HG02852 (cell line): ENCODE measurements around the gene INPP4B.

ENCODE experiments used
- ATAC-seq: cut with Tn5 transposase; IDR thresholded peaks from one replicate; pipeline ENCODE4 v1.9.1; 2021; ENCODE audit warnings: mild to moderate bottlenecking, moderate library complexity; ENCODE audit not compliant: unreplicated experiment

The INPP4B gene

GRCh38 chr4:142741995-142742394 lies 104.1 kb downstream of the INPP4B start:
- no peak for ATAC-seq

DNA sequence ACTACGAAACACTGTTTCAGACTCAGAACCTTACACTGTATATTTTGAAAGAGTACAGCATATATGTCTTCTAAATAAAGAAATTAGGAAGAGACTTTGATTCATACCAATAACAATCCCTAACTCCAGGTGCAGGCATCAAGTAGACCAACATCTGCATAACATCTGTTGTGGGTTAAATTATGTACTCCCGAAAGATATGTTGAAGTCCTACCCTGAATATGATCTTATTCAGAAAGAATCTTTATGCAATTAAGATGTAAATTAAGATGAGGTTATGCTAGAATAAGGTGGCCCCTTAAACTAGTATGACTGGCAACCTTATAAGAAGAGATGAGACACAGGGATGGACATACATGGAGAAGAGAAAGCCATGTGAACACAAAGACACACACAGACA lies 117.9 kb downstream of the INPP4B start:
- ATAC-seq: no peak

- no peak for ATAC-seq
Observed at GRCh38 chr4:142727149-142727548, 119.0 kb downstream of the INPP4B start.

DNA sequence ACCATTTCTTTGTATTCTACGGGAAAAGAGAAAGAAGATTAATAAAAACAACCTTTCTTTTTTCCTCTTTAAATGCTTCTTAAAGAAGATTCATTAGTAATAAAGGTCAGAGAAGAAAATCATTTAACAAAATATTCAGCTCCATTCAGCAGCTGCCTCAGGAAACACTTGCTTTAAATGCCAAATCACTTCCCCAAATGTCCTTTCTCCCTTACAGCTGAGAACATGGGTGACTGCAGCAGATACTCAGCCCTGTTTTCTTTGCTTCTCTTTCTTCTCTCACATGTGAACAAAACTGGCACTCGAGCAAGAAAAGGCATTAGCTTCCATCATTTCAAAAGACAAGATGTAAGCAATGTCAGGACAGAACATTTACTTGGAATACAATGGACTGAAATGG lies 120.2 kb downstream of the INPP4B start:
- no peak for ATAC-seq

GRCh38 chr4:142721187-142721586 lies 124.9 kb downstream of the INPP4B start:
- no peak for ATAC-seq

GRCh38 chr4:142719854-142720541 lies 126.1 kb downstream of the INPP4B start:
- no peak for ATAC-seq

- ATAC-seq: no peak
Observed at GRCh38 chr4:142718981-142719380, 127.1 kb downstream of the INPP4B start.

DNA sequence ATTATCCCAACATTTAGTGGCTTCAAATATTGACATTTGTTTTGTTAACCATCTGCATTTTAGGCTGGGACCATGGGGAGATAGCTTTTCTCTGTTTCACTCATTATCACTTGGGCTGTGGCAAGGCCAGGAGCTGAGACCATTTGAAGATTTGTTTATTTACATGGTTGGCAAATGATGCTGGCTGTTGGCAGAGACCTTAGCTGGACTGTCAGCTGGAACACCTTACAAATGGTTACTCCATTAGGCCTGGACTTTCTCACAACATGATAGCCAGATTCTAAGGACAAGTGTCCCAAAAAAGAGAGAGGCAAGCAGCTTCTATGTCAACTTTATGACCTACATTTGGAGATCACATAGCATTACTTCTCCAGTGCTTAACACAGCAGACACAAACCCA lies 130.4 kb downstream of the INPP4B start:
- no peak for ATAC-seq

DNA sequence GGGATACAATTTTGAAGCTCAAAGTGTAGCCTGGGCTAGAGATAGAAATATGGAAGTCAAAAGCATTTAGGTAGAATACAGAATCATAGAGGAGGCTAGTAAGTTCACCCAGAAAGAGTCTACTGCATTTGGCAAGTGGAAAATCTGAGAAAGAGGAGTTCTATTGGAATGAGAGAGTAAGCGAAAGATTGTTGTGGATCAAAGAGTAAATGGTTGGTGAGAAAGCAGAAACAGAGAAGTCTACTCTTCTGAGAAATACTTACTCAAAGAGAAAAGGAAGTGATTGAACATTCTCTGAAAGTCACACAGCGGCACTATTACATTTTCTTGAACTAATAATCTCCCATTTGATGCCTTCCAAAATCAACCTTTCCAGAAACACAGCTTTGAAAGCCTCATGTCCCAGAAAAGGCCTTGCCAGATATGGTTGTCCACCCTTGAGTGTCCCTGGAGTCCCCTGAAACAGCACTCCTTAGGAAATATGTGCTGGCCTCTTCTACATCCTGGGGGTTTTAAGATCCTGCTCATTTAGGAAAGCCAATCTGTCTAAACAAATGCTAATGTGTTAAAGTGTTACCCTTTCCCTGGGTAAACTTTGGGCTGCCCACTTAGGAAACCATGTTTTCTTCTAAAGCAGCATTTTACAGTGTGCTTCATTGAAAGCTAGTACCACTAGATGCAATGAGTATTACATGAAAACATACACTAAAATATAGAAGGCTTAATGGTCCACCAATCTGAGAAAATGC lies 132.6 kb downstream of the INPP4B start:
- ATAC-seq: no peak

DNA sequence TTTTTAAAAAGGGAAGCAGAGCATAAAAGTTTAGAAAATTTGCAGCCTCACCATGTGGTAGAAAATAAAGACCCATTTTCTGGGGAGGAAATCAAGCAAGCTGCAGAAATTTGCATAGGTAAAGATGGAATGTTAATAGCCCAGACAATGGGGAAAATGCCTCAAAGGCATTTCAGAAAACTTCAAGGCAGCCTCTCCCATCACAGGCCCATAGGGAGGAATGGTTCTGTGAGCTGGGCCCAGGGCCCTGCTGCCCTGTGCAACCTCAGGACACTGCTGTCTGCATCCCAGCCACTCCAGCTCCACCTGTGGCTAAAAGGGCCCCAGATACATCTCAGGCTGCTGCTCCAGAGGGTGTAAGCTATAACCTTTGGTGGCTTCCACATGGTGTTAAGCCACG lies 137.9 kb downstream of the INPP4B start:
- ATAC-seq: no peak

DNA sequence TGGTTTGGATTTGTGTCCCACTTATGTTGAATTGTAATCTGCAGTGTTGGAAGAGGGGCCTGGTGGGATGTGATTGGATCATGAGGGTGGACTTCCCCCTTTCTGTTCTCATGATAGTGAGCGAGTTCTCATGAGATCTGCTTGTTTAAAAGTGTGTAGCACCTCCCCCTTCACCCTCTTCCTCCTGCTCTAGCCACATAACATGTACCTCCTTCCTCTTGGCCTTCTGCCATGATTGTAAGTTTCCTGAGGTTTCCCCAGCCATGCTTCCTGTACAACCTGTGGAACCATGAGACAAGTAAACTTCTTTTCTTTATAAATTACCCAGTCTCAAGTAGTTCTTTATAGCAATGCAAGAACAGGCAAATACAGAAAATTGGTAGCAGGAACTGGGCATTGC lies 138.7 kb downstream of the INPP4B start:
- ATAC-seq: no peak

DNA sequence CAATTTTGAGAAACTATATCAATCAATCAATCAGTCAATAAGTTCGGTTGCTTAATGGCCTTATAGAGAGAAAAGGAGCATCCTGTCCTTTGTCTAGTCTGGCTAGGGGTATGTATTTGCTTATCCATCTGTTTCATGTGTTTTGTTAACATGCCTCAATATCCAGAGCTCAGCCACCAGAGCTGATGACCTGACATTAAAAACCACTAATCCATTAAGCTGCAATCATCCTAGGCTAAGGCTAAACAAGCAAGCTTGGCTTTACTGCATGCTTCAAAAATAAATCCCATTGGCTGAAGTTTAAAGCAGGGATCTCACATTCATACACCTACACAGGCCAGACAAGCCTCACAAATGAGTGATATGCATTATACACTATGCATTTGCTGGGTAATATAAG lies 139.7 kb downstream of the INPP4B start:
- no peak for ATAC-seq

GRCh38 chr4:142705820-142706219 lies 140.3 kb downstream of the INPP4B start:
- no peak for ATAC-seq

DNA sequence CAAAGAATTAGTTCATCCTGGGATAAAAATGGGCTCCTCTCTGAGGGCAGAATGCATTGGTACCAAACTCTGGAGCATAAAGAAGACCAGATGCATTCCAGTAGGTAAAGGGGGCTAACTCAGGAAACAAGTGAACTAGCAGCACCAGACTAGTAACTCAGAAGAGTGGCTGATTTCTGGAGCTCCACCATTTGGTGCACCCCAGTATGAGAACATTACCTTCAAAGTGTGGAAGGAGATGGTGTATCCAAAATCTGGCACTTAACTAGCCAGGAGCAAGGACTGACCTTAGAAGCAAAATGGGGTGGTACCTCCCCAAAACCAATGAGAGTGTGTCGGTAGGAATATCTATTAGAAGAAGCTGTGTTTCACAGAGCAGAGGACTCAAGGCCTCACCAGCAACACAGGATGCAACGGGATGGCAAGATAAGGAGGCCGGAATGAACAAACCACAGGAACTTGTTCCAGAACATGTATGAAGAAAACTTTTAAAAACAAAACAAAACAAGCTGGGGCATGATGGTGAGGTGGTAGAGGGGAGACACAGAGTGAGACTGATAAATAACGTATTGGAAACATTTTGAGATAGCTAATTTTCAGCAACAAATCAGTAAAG lies 142.3 kb downstream of the INPP4B start:
- no peak for ATAC-seq

DNA sequence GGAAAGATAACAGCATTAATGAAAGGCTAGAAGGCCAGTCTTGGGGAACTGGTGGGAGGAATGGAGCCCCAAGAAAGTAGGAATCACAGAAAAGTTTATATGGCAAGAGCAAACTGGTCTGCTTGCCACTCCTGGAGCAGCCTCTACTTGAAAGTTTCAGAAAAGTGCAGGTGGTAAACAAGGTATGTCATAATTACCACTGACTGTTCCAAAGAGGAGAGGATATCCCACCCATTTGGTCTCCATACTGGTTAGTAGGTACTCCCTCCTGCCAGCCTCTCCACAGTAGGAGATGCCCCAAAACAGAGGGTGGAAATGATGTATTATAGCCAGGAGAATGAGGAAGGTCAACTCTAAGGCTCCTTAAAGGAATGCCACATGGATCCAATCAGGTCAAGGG lies 145.1 kb downstream of the INPP4B start:
- no peak for ATAC-seq

DNA sequence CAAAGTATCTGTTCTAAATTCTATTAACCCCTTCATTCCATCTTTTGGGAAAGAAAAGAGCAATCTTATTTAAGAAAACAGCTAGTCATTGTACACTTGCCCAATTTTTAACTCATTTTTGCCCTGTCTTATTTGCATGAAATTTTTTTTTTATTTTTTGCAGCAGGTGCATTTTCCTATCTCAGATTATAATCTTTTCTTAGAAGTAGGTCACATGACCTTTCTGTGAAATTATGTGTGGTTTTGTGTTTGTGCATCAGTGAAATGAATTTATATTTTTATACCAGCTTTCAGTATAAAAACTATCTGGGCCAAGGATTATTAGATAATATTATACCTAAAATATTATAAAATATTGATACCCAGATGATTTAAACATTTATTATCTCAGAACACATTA lies 145.6 kb downstream of the INPP4B start:
- no peak for ATAC-seq

DNA sequence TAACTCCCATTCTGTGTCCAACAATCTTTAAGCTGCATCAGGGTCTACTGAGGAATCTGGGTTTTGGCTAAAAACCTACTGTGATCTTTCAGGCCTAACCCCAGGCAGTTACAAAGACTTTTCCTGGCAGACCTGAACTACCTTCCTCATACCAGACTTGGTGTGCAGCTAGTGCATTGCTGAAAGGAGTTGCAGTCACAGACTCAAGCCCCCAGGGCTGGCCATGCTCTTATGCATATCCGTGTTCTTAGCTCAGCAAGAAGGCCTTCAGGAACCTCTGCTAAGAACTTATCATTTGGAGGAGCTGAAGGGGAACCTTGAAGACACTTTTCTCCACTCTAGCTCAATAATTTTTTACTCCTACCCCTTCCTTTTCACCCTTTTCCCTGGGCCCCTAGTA lies 147.5 kb downstream of the INPP4B start:
- ATAC-seq: no peak

DNA sequence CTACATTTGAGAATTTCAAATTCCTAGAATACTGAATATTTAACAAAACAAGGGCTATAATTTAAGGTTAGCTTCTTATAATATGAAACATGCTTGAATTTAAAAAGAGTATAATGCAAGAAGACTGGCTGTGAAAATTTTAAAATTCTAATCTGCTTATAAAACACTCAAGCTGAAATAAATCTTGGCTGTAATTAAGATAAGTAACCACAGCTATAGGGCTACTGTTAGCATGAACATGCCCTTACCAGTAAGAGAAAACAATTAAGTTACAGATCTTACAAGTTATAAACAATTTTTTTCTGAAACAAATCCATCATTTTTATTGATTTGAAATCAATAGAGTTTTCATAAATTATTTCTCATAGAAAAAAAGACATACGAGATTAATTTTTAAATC lies 148.2 kb downstream of the INPP4B start:
- no peak for ATAC-seq

DNA sequence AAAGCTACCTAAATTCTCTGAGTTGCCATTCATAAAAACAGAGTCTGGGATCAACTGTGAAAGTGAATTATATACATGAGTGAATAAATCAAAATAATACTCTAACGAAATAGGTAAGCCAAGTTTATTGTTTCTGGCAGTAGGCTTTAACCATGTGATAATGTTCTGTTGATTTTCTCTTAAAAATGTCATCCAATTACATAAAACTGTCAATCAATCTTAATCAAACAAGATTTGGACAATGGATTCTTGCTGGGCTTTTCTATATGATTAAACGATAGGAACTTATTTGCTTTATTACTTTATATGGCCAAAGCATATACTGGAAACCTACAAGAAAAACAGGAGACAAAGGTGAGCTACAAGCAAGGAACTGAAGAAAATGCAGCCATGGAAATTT lies 148.8 kb downstream of the INPP4B start:
- no peak for ATAC-seq

DNA sequence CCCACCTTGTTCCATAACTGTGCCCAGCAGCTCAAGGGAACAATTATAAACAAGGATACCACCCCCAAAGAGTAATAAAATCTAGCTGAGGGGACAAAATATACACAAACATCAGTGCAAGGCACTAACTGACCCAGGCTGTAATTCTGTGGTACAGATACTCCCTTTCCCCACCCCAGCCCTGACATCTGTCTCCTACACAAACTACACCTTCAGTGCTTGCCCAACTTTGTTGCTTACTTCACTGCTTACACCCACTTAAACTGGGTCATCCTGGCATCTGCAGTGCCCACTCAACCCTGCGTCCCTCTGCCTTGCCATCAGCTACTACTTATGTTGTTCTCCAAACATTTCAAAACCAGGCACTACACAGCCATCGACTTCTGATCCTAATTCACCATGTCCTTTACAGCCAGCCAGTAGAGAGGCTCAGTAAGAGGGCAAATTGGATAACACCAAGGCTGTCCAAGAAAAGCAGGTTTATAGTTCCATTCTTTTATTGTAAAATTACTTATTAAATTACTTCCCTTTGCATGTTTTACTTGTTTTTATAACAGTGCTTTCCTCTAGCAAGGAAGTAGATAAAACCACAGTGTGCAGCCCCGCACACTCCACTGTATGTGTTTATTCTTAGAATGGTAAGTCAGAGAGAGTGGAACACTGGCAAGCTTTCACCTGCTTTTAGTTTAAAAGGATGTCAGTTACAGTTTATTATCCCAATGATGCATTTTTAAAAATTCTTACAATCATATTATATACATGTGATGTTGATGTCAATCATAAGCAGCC lies 149.6 kb downstream of the INPP4B start:
- no peak for ATAC-seq

DNA sequence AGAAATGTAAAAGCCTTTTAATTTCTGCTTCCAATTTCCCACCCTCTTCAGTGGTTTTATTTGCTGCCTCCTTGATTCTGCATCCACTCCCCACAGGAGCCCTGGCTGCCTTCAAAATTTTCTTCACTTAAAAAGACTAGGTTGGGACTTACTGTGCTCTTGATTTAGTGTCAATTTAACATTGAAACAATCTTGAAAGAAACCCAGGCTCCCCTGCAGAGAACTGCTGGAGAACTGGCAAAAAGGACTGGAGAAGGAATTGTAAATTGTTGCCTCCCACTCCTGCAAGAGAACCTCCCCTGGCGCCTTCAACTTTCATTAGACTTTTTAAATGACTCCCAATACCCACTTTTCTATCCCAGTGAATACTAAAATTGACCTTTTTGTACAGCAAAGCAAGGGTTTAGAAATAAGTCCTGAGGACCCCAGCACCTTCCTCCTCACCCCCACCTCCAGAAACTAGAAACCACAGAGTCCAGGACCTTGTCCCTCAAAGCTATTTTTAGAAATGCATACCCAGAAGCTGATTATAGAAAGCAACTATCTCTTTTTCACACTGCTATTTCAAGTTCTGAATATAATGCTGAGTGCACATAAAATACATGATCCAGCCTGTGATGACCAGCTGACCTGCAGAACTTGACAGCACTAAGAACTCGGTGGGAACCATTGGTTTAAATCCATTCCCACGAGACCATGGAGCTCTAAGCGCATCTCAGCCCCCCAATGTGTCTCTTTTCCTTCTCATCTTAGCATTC lies 155.5 kb downstream of the INPP4B start:
- no peak for ATAC-seq
